ENCODE measurements around the gene PLA2G4A. TPM values are rescaled to one million over a fixed set of nuclear protein-coding genes. Genes with fewer than 3 reads are reported as not detected.

The PLA2G4A gene
- total and polyA plus RNA-seq, 2 donors (not counting 1 experiment from before 2014, with no cell fraction given) = 0.15 TPM; not detected in 1

DNA sequence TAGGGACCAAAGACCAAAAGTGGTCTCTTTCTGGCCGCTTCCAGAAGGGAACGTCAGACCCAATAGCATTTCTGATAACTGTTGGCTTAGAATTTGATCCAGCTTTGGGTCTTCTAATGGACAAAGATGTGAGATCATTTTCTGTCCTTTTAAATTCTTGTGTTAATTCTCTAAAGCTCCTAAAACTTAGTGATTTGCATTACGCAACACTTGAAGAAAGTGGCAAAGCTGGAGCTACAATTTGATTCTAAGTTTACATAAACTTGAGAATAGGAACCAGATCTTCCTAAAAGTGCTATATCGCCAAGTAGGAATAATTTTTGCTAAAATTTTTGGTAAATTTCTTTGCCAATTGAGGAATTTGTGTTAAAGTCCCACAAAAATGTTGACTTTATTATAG lies 21.6 kb upstream of the PLA2G4A start:
- no peak overlapping the region for H3K4me2 ChIP-seq (replicated peaks; ENCODE audit: low read depth, low read length, poor library complexity, severe bottlenecking)
- H3K27ac Mint-ChIP-seq = no peak overlapping the region
- H3K4me1 Mint-ChIP-seq = no peaks in the 10 kb centered on the region
- H3K4me3 Mint-ChIP-seq = no peak overlapping the region
- no peaks in the 10 kb centered on the region for H3K79me2 ChIP-seq (ENCODE audit: control insufficient read depth, insufficient read depth, low read length)
- POLR2A ChIA-PET = no interaction called here
- H3K27me3 Mint-ChIP-seq = no peaks in the 10 kb centered on the region
- ATAC-seq (ENCODE audit: low read depth) (no peak), DNase-seq (no peak)
- no peak overlapping the region for H3K4me3 ChIP-seq (ENCODE audit: control extremely low read depth in 1 of 5, extremely low read depth in 1 of 5, insufficient read depth in 1 of 5, low read depth in 2 of 5, low read length in 4 of 5)
- no peak for TF ChIP-seq EZH2 (IDR thresholded peaks at IDR 0.05; ENCODE audit: borderline replicate concordance, insufficient read depth, low read depth, low read length, poor library complexity, severe bottlenecking)
- TF ChIP-seq, protein P1, sequence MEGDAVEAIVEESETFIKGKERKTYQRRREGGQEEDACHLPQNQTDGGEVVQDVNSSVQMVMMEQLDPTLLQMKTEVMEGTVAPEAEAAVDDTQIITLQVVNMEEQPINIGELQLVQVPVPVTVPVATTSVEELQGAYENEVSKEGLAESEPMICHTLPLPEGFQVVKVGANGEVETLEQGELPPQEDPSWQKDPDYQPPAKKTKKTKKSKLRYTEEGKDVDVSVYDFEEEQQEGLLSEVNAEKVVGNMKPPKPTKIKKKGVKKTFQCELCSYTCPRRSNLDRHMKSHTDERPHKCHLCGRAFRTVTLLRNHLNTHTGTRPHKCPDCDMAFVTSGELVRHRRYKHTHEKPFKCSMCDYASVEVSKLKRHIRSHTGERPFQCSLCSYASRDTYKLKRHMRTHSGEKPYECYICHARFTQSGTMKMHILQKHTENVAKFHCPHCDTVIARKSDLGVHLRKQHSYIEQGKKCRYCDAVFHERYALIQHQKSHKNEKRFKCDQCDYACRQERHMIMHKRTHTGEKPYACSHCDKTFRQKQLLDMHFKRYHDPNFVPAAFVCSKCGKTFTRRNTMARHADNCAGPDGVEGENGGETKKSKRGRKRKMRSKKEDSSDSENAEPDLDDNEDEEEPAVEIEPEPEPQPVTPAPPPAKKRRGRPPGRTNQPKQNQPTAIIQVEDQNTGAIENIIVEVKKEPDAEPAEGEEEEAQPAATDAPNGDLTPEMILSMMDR (IDR thresholded peaks at IDR 0.05) = no peak
- no peak overlapping the region for H3K27ac ChIP-seq (ENCODE audit: low read length in 2 of 2)
- no peaks in the 10 kb centered on the region for H3K4me1 ChIP-seq (ENCODE audit: control insufficient read depth in 2 of 2, insufficient read depth in 2 of 2, low read length in 2 of 2)
- H3K9ac ChIP-seq (ENCODE audit: low read length) = no peak overlapping the region
- CTCF ChIA-PET = no interaction called here
- no peaks in the 10 kb centered on the region for H3K27me3 ChIP-seq (replicated peaks in 1 of 4; ENCODE audit: control extremely low read depth in 1 of 4, control insufficient read depth in 3 of 4, insufficient read depth in 4 of 4, low read length in 3 of 4)
- intact Hi-C loops (cut with micrococcal nuclease) = no loop called here
- no peaks in the 10 kb centered on the region for H3K9me3 ChIP-seq (ENCODE audit: control extremely low read depth in 1 of 3, control insufficient read depth in 2 of 3, insufficient read depth in 1 of 3, low read length in 2 of 3)
- no peaks in the 10 kb centered on the region for H3K36me3 ChIP-seq (replicated peaks in 1 of 2; ENCODE audit: control extremely low read depth in 1 of 2, control insufficient read depth in 1 of 2, extremely low read depth in 1 of 2, insufficient read depth in 2 of 2, low read length in 1 of 2)
- no peaks in the 10 kb centered on the region for H4K20me1 ChIP-seq (ENCODE audit: control insufficient read depth, insufficient read depth, low read length, poor library complexity, severe bottlenecking)
- H2AFZ ChIP-seq (ENCODE audit: insufficient read depth, low read depth, low read length, poor library complexity, severe bottlenecking) = no peak overlapping the region
- no peaks in the 10 kb centered on the region for H3K9me3 Mint-ChIP-seq (ENCODE audit: insufficient read depth)
- 100% methylated on average over 1 of the region's 4 CpGs for WGBS (ENCODE audit: insufficient coverage)

DNA sequence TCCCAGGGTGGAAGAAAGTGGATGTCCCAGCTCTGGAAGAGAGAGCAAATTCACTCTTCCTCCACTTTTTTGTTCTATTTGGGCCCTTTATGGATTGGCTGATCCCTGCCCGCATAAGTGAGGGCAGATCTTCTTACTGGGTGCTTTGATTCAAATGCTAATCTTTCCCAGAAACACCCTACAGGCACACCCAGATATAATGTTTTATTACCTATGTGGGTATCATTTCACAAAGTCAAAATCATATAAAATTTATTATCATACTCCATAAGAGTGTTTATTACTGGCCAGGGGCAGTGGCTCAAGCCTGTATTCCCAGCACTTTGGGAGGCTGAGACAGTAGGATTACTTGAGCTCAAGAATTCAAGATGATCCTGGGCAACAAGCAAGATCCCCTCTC lies 16.9 kb upstream of the PLA2G4A start:
- no peaks in the 10 kb centered on the region for H3K36me3 ChIP-seq (replicated peaks in 1 of 2; ENCODE audit: control extremely low read depth in 1 of 2, control insufficient read depth in 1 of 2, extremely low read depth in 1 of 2, insufficient read depth in 2 of 2, low read length in 1 of 2)
- Mint-ChIP-seq H3K4me1 (no peaks in the 10 kb centered on the region), H3K9me3 (ENCODE audit: insufficient read depth) (no peaks in the 10 kb centered on the region), H3K27me3 (no peaks in the 10 kb centered on the region), H3K4me3 (no peak overlapping the region), H3K27ac (no peak overlapping the region)
- H3K4me1 ChIP-seq (ENCODE audit: control insufficient read depth in 2 of 2, insufficient read depth in 2 of 2, low read length in 2 of 2) = no peaks in the 10 kb centered on the region
- no peaks in the 10 kb centered on the region for H3K79me2 ChIP-seq (ENCODE audit: control insufficient read depth, insufficient read depth, low read length)
- POLR2A ChIA-PET = no interaction called here
- H2AFZ ChIP-seq (ENCODE audit: insufficient read depth, low read depth, low read length, poor library complexity, severe bottlenecking) = no peak overlapping the region
- no peak for DNase-seq
- H3K4me2 ChIP-seq (replicated peaks; ENCODE audit: low read depth, low read length, poor library complexity, severe bottlenecking) = no peak overlapping the region
- no peaks in the 10 kb centered on the region for H3K9me3 ChIP-seq (ENCODE audit: control extremely low read depth in 1 of 3, control insufficient read depth in 2 of 3, insufficient read depth in 1 of 3, low read length in 2 of 3)
- no peak overlapping the region for H3K27ac ChIP-seq (ENCODE audit: low read length in 2 of 2)
- no peaks in the 10 kb centered on the region for H4K20me1 ChIP-seq (ENCODE audit: control insufficient read depth, insufficient read depth, low read length, poor library complexity, severe bottlenecking)
- CTCF ChIA-PET = no interaction called here
- H3K9ac ChIP-seq (ENCODE audit: low read length) = no peak overlapping the region
- H3K4me3 ChIP-seq (ENCODE audit: control extremely low read depth in 1 of 5, extremely low read depth in 1 of 5, insufficient read depth in 1 of 5, low read depth in 2 of 5, low read length in 4 of 5) = no peak overlapping the region
- intact Hi-C loops (cut with micrococcal nuclease) = no loop called here
- no peak for TF ChIP-seq EZH2 (IDR thresholded peaks at IDR 0.05; ENCODE audit: borderline replicate concordance, insufficient read depth, low read depth, low read length, poor library complexity, severe bottlenecking)
- TF ChIP-seq, protein P1 (IDR thresholded peaks at IDR 0.05) = no peak
- no CpG with 5 or more reads among the region's 1 CpG for WGBS (ENCODE audit: insufficient coverage)
- H3K27me3 ChIP-seq (replicated peaks in 1 of 4; ENCODE audit: control extremely low read depth in 1 of 4, control insufficient read depth in 3 of 4, insufficient read depth in 4 of 4, low read length in 3 of 4) = no peaks in the 10 kb centered on the region
- no peak for ATAC-seq (ENCODE audit: low read depth)

Measured in B cell (primary cell).